GM12865 (cell line): ENCODE measurements around the gene TACC3.

Experiments
- DNase-seq: peaks from one replicate; pipeline ENCODE4 v3.0.0; 2010; ENCODE audit warnings: low read depth
- H3K4me3 ChIP-seq: 2 replicates; pipeline ENCODE4 v1.5.1; 2011; ENCODE audit warnings: mild to moderate bottlenecking, low read depth, low read length, control low read depth
- CTCF ChIP-seq: IDR thresholded peaks from 2 replicates; pipeline ENCODE4 v1.5.1; 2011; ENCODE audit warnings: low read length, control low read depth, low read depth, inconsistent platforms; ENCODE audit not compliant: insufficient read depth; ENCODE audit errors: missing control alignments

The TACC3 gene

DNA sequence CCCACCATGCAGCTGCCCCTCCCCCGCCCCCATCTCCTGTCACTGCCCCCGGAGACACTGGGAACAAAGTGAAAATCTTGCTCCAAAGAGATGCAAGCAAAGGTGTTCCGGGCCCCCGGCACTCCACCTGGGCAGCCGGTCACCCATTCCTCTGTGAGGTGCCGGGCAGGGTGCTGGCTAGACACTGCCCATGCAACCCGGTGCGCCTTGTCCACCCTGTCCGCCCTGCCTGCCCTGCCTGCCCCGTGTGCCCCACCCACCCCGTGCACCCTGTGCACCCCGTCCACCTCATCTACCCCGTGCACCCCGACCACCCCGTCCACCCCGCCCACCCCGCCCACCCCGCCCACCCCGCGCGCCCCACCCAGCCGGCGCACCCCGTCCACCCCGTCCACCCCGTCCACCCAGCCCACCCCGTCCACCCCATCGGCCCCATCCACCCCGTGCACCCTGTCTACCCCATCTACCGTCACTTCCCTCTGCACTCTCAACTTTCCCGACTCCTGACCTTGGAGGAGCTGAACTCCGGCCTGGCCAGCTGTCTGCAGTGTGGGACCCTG lies 39.9 kb downstream of the TACC3 start:
- TF ChIP-seq CTCF = no peak
- no peak overlapping the region for H3K4me3 ChIP-seq
- no peak for DNase-seq

DNA sequence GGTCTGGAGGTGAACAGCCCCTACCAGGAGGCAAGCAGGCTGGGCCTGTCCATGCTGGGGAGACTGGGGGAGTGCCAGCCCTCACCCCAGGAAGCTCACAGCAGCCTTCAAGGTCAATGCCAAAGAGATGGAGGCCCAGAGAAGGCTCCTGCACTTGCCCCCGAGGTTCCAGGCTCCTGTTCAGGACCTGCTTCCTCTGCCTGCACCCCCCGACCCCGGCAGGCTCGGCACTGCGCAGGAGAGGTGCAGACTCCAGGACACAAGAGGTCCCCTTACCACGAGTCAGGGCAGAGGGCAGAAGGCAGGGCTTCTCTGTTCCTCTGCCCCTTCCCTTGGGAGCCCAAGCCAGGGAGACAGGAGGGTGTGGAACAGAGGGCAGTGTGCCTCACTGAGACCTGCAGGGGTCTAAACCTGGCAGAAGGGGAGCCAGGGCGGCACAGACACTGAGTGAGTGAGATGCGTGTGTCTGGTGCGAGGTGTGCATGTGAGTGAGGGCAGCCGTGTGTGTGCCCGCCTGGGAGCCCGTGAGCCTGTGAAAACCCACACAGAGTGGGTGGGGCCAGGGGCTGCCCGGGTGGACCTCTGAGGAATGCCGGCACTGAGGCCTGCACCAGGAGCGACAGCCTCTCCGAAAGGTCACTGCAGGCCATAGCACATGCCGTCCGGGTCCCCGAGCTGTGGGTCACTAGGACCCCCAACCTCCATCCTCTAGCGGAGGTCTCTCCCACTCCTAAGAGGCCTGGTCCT lies 41.1 kb downstream of the TACC3 start:
- no peak for TF ChIP-seq CTCF
- H3K4me3 ChIP-seq = no peak overlapping the region
- DNase-seq = no peak

DNA sequence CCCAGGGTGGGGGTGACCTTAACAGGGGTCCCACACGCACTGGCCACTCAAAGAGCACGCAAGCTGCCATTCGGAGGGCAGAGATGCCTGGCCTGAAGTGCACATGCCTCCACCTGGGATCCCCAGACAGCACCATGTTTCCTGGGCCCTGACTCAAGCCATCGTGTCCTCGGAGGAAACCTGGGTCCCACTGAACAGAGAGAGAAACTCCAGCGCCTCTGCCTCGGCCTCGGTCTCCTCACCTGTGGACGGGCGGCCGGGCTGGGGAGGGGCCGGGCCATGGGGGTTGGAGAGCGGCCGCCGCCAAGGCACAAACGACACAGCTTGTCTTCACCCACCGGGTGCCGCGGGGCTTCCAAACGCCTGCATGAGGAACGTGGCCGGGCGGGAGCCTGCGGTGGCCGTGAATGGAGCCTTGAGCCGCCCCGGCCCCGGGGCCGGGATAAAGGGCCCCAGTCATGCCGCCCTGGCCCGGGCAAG lies 41.8 kb downstream of the TACC3 start:
- DNase-seq = no peak
- no peak overlapping the region for H3K4me3 ChIP-seq
- TF ChIP-seq CTCF = no peak

DNA sequence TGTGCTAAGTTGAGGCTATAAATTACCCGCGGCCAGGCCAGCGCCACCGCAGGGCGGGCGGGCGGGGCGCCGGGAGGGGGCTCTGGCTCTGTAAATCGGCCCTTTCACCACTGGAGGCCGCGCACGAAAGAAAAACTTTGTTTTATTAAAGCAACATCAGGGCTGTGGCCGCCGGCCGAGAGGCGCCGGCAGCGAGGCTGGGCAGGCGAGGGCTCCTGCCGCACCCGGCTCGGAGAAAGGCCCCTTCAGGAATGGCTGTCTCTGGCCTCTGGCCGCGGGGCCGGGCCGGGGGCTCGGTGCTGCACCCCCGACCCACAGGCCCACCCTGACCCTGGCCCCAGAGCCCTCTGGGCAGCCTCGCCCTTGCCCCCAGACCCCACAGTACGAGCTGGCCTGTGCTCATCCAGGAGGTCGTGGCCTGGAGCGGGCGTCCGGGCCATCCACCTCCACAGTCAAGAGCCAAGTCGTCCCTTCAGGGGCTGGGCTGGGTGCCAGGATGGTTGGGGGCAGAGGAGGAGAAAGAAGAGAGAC lies 42.3 kb downstream of the TACC3 start:
- DNase-seq = no peak
- H3K4me3 ChIP-seq = no peak overlapping the region
- TF ChIP-seq CTCF = no peak

GRCh38 chr4:1764670-1765069 lies 43.3 kb downstream of the TACC3 start:
- no peak for DNase-seq
- TF ChIP-seq CTCF = no peak
- H3K4me3 ChIP-seq = no peak overlapping the region

GRCh38 chr4:1765409-1766072 lies 44.2 kb downstream of the TACC3 start:
- no peak for TF ChIP-seq CTCF
- no peak for DNase-seq
- H3K4me3 ChIP-seq = no peak overlapping the region
